ENCODE results near the gene SCUBE1.

SCUBE1 gene

DNA sequence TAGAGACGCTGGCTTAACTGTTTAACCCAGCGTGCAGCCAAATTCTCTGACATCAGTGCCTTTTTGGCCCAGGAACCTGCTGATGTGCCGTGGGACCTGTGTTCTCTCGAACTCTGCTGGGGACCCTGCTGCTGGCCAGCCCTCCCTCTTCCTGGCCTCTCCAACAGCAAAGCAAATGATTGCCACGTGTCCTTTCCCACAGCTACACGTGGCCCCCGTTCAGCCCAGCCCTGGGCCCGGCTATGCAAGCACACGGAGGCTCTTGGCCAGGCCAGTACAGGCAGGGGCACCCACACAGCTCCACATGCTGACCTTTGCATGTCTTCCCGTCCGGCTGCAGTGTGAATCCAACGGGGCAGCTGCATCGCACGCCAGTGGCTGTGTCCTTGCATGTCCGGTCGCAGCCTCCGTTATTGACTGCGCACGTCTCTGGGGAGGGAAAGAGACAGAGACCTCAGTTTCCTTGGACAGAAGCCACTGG lies 104.6 kb downstream of the SCUBE1 start:
- TF ChIP-seq, protein P1, sequence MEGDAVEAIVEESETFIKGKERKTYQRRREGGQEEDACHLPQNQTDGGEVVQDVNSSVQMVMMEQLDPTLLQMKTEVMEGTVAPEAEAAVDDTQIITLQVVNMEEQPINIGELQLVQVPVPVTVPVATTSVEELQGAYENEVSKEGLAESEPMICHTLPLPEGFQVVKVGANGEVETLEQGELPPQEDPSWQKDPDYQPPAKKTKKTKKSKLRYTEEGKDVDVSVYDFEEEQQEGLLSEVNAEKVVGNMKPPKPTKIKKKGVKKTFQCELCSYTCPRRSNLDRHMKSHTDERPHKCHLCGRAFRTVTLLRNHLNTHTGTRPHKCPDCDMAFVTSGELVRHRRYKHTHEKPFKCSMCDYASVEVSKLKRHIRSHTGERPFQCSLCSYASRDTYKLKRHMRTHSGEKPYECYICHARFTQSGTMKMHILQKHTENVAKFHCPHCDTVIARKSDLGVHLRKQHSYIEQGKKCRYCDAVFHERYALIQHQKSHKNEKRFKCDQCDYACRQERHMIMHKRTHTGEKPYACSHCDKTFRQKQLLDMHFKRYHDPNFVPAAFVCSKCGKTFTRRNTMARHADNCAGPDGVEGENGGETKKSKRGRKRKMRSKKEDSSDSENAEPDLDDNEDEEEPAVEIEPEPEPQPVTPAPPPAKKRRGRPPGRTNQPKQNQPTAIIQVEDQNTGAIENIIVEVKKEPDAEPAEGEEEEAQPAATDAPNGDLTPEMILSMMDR (conservative IDR thresholded peaks at IDR 0.05) = no peak
- no peak overlapping the region for H3K27ac ChIP-seq

DNA sequence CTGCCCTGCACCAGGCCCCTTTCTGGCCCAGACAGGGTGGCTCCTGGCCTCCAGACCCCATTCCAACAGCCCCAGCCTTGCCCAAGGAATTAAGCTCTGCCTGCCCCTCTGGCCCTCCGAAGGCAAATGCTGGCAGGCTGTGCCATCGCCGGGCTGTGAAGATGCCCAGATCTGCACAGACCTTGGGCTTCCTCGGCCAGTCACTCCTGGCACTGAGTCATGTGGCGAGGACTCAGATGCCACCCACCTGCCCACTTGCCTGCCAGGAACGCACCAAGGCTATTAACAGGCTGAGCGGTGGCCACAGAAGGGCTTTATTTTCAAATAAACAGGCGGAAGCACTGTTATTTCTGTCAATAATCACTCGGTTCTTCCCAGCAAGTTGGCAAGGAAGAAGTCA lies 105.9 kb downstream of the SCUBE1 start:
- TF ChIP-seq, protein P1 (conservative IDR thresholded peaks at IDR 0.05) = no peak

DNA sequence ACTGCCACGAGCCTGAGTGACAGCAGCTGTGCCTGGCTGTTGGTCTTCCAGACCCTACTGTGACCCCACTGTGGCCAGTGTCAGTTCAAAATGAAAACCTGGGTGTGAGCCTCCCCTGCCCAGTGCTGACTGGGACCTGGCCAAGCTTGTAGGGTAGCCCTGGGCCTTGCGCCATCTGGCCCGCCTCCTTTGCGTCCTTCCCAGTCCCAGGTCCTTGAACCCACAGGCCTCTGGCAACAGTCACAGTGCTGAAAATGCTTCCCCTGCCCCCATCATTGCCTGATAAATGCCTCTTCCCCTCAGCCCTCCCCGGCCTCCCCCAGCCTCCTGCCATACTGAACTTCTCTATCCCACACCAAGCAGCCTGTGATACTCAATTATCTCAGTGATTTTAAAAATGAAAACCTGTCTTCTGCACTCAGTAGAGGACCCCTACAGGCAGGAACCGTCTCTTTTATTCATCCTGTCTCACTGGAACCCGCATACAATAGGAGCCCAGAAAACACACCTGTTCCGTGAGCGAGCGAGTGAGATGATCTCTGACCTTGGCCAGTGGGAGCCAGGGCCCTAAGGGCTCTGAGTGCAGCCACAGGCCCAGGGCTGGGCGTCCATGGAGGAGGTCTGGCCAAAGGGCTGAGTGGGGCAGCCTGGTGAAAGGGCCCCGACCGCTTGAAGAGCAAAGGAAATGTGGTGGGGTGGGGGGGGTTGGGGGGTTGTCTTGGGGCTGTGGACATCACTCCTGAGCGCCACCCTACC lies 106.6 kb downstream of the SCUBE1 start:
- peak overlapping the region; percentile 38 for H3K27ac ChIP-seq
- TF ChIP-seq, protein P1 (conservative IDR thresholded peaks at IDR 0.05) = no peak

More for the DNA sequence above, 105.9 kb downstream of the SCUBE1 start:
- peak overlapping the region; percentile 38 for H3K27ac ChIP-seq

DNA sequence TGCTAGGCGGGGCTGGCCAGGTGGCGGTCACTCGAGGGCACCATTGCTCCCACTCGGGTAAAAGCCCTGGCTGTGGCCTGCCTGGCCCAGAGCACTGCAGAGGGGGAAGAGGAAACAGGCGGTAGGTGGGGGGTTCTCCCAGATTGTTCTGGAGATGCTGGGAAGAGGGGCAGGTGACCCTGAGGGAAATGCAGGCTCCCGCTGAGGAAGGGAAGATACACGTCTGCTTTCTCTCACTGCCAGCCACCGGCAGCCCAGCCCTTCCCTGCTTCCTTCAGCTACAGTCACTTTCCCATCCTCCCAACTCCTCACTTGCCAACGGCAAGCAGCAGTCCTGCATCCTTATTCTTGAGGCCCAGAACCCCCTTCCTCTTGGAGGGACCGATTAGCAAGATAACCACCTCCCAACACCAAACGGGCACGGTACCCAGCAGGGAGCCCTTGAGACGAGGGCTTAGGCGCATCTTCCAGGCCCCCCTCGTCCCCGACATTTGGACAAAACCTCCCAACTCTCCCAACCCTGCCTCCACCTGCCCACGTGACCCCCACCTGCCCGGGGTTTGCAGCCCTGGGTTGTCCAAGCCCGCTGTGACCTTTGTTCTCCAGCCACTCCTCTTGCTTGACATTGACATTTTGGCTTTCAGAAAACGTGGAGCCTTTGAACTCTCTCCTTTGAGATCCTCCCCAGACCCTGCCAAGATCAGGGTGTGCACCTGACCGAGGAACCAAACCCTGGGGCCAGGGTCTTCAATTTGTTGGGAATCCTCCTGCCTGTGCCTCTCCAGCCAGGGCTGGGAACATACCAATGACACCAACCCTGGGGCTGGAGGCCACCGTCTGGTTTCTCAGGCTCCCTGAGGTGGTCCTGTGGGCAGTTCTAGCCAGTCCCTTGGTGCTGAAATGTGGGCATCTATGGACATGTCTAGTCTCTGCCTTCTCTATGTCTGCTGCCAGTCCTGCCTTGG lies 107.4 kb downstream of the SCUBE1 start:
- no peak overlapping the region for H3K27ac ChIP-seq
- TF ChIP-seq, protein P1 (conservative IDR thresholded peaks at IDR 0.05) = no peak

DNA sequence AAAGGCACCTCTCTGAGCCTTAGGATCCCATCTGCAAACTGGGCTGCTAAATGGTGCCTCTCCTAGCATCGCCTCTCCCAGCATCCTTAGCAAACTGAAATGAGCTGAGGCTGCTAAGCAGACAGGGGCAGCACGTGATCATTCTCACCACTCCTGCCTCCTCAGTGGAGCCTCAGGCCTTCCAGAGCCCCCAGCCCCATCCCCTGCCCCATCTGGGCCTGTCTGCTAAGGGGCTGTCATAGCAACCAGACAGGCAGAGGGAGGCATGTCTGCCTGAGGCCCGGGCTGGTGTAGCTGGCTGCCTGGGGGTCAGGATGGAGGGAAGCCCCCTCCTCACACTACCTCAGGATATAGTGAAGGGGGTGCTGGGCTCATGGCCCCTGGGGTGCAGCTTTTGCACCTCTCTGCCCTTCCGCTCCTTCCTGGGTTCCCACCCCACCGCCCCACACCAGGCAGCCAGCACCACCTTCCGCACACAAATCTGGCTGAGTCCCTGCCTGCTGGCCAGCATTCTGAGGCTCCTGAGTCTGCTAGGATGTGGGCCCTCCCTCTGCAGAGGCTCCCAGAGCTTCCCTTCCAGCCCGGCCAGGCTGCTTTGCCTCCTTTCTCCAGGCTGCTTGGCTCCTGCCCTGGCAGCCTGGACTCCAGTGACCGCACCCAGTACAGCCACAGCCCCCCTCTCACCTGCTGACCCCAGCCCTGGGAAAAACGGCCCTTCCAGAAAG lies 108.7 kb downstream of the SCUBE1 start:
- TF ChIP-seq, protein P1 (conservative IDR thresholded peaks at IDR 0.05) = no peak
- H3K27ac ChIP-seq = no peak overlapping the region

DNA sequence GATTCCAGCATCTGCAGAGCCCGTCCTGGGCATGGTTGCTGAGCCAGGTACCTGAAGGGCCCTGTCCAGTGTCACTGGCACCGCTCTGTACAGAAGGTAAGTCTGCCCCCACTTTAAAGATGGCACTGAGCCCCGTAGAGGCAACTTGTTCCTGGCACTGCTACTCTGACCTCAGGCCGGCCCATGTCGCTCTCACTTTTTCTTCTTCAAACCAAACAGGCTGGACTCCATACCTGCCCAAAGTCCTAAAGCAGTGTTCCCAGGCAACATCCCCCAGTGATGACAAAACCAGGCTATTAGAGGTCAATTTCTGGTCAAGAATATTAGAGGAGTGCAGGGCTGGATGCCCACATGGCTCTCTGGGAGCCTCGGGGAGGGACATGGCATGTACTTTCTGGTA lies 109.6 kb downstream of the SCUBE1 start:
- H3K27ac ChIP-seq = no peak overlapping the region
- TF ChIP-seq, protein P1 (conservative IDR thresholded peaks at IDR 0.05) = no peak
